ENCODE results near the gene SYT1. TPM values are rescaled to one million over a fixed set of nuclear protein-coding genes. Genes with fewer than 3 reads are reported as not detected.

Gene SYT1
- total RNA-seq, 1 donor from 2014 or later: 0.37 TPM

DNA sequence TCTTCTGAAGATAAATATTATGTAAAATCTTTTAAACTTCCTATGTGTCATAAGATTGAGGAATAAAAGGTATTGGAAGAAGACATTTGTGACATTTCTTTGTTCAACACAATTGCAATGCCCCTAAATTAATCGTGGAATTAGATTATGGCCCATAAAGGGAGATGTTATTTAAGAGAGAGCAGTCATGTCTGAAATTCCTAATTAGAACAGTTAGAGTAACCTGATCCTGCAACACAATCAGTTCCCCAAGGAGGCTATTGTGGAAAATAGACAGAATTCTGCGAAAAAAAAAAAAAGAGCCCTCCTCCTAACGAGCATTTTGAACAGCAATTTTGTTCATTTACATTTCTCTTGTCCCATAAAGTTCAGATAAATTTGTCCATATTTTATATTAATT lies 486.7 kb downstream of the SYT1 start:
- Mint-ChIP-seq H3K27me3 (ENCODE audit: low read depth) (peaks cover 31% of the 10 kb centered on the region), H3K9me3 (ENCODE audit: low read depth) (no peaks in the 10 kb centered on the region)

DNA sequence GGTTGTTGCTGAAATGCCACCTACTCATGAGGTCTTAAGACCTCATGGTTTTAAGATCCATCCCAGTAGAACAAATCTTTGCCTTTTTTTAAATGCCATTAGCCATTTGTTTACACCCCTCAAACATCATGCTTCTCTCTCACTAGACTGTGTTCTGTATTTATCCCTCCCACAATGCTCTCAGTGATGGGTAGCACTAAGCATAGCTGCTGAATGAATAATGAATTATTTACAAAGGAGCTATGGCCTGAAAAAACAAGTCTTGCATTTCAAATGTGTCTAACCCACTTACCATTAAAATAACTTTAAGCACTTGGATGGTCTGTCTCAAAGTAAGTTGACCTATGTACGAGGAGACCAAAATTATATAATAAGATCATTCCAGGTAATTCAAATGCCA lies 491.6 kb downstream of the SYT1 start:
- Mint-ChIP-seq H3K36me3 (ENCODE audit: low read depth) (peaks cover 3% of the 10 kb centered on the region), H3K27ac (ENCODE audit: unreplicated experiment) (no peak overlapping the region), H3K4me1 (ENCODE audit: low read depth) (no peaks in the 10 kb centered on the region), H3K9me3 (ENCODE audit: low read depth) (no peaks in the 10 kb centered on the region), H3K27me3 (ENCODE audit: low read depth) (peaks cover 16% of the 10 kb centered on the region), H3K4me3 (ENCODE audit: unreplicated experiment) (no peak overlapping the region)
- no peak for DNase-seq (ENCODE audit: low spot score)
- TF ChIP-seq CTCF (IDR thresholded peaks at IDR 0.05): no peak

More for the DNA sequence above, 486.7 kb downstream of the SYT1 start:
- TF ChIP-seq CTCF (IDR thresholded peaks at IDR 0.05): no peak
- Mint-ChIP-seq H3K4me1 (ENCODE audit: low read depth) (no peaks in the 10 kb centered on the region), H3K27ac (ENCODE audit: unreplicated experiment) (no peak overlapping the region), H3K4me3 (ENCODE audit: unreplicated experiment) (no peak overlapping the region), H3K36me3 (ENCODE audit: low read depth) (peaks cover 3% of the 10 kb centered on the region)
- DNase-seq (ENCODE audit: low spot score): no peak

DNA sequence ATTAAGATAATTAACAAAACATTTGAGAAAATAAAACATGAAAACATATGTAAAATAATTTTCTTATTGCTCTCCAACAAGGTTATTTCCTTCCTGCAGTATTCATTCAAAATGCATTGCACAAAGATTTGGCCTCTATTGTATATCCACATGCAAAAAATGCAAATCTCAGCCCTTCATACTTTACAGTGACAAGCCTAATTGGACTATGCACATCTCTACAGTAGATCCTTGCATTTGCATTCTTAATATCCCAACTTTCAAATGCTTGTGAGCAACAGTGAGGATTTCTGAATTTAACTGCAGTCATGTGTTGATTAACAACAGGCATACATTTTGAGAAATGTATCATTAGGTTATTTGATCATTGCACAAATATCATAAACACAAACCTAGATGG lies 492.5 kb downstream of the SYT1 start:
- Mint-ChIP-seq H3K36me3 (ENCODE audit: low read depth) (peaks cover 3% of the 10 kb centered on the region), H3K9me3 (ENCODE audit: low read depth) (no peaks in the 10 kb centered on the region), H3K4me3 (ENCODE audit: unreplicated experiment) (no peak overlapping the region), H3K27ac (ENCODE audit: unreplicated experiment) (no peak overlapping the region), H3K4me1 (ENCODE audit: low read depth) (no peaks in the 10 kb centered on the region), H3K27me3 (ENCODE audit: low read depth) (peaks cover 14% of the 10 kb centered on the region)
- DNase-seq (ENCODE audit: low spot score): no peak
- no peak for TF ChIP-seq CTCF (IDR thresholded peaks at IDR 0.05)

DNA sequence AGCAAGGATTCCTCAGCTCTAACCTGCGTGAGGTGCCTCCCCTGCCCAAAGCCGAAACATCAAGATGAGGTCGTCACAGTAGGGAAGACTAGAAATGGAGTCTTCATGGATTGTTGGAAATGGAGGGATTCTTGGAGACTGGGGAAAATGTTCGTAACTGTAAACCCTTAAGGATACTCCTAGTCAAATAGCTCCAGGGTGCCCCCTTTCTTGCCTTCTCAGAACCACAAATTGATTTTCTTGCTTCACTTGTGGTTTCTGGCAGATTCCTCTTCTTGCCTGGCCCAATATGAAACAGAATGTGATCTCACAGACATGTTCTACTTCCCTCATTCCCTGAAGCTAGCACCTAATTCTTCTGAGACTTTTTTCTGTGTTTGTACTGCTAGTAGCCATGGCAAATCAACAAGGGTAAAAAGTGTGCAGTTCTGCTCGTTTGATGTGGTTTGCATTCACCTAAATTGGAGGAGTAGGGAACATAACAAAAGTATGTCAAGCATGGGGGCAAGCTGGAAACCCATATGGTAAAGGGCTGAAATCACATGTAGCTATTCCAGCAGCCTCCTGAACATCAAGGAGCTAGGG lies 494.2 kb downstream of the SYT1 start:
- Mint-ChIP-seq H3K4me3 (ENCODE audit: unreplicated experiment) (no peak overlapping the region), H3K27ac (ENCODE audit: unreplicated experiment) (no peak overlapping the region), H3K36me3 (ENCODE audit: low read depth) (peaks cover 3% of the 10 kb centered on the region), H3K9me3 (ENCODE audit: low read depth) (no peaks in the 10 kb centered on the region), H3K27me3 (ENCODE audit: low read depth) (peaks cover 16% of the 10 kb centered on the region), H3K4me1 (ENCODE audit: low read depth) (no peaks in the 10 kb centered on the region)
- DNase-seq (ENCODE audit: low spot score): no peak
- no peak for TF ChIP-seq CTCF (IDR thresholded peaks at IDR 0.05)

- Mint-ChIP-seq H3K4me3 (ENCODE audit: unreplicated experiment) (no peak overlapping the region), H3K4me1 (ENCODE audit: low read depth) (no peaks in the 10 kb centered on the region), H3K27me3 (ENCODE audit: low read depth) (peaks cover 12% of the 10 kb centered on the region), H3K27ac (ENCODE audit: unreplicated experiment) (no peak overlapping the region), H3K36me3 (ENCODE audit: low read depth) (no peaks in the 10 kb centered on the region), H3K9me3 (ENCODE audit: low read depth) (no peaks in the 10 kb centered on the region)
- no peak for TF ChIP-seq CTCF (IDR thresholded peaks at IDR 0.05)
- DNase-seq (ENCODE audit: low spot score): no peak
Observed at GRCh38 chr12:79360286-79360685, 495.7 kb downstream of the SYT1 start.
